DOHH2 (cell line): ENCODE results near the gene CNTNAP2.

ENCODE experiments used
- H3F3A ChIP-seq: fragments of 200-600 bp; sonication (generic), shearing (Covaris generic); 2 replicates; pipeline ENCODE4 v1.6.0; 2016; ENCODE audit warnings: antibody characterized with exemption, mild to moderate bottlenecking; ENCODE audit not compliant: control insufficient read depth, insufficient read depth
- H3K27ac ChIP-seq: fragments of 200-600 bp; sonication (generic); 2 replicates; pipeline ENCODE4 v1.5.1; 2014; ENCODE audit warnings: low read depth, mild to moderate bottlenecking, low read length, moderate library complexity
- H3K27me3 ChIP-seq: fragments of 200-600 bp; sonication (generic); 2 replicates; pipeline ENCODE4 v1.6.1; 2014; ENCODE audit warnings: mild to moderate bottlenecking, low read length, mixed read lengths; ENCODE audit not compliant: control insufficient read depth
- H3K36me3 ChIP-seq: fragments of 200-600 bp; sonication (generic); 2 replicates; pipeline ENCODE4 v1.6.1; 2014; ENCODE audit warnings: mild to moderate bottlenecking, low read length, moderate library complexity, mixed read lengths; ENCODE audit not compliant: control insufficient read depth
- H3K4me1 ChIP-seq: fragments of 200-600 bp; sonication (generic); 2 replicates; pipeline ENCODE4 v1.6.1; 2014; ENCODE audit warnings: mild to moderate bottlenecking, low read length, mixed read lengths; ENCODE audit not compliant: control insufficient read depth
- H3K4me2 ChIP-seq: fragments of 200-600 bp; sonication (generic); 2 replicates; pipeline ENCODE4 v1.6.0; 2014; ENCODE audit warnings: mild to moderate bottlenecking, low read length, moderate library complexity
- H3K4me3 ChIP-seq: fragments of 200-600 bp; sonication (generic); 2 replicates; pipeline ENCODE4 v1.5.1; 2014; ENCODE audit warnings: mild to moderate bottlenecking, low read length, mixed read lengths
- H3K79me2 ChIP-seq: fragments of 200-600 bp; sonication (generic); 2 replicates; pipeline ENCODE4 v1.6.1; 2014; ENCODE audit warnings: mild to moderate bottlenecking, low read length, mixed read lengths; ENCODE audit not compliant: control insufficient read depth
- H3K9me2 ChIP-seq: fragments of 200-600 bp; sonication (generic); replicated peaks from 2 replicates; pipeline ENCODE4 v1.6.1; 2014; ENCODE audit warnings: mild to moderate bottlenecking, low read length, mixed read lengths; ENCODE audit not compliant: control insufficient read depth
- H3K9me3 ChIP-seq: fragments of 200-600 bp; sonication (generic); 2 replicates; pipeline ENCODE4 v1.6.1; 2014; ENCODE audit warnings: antibody characterized with exemption, low read length, mixed read lengths; ENCODE audit not compliant: control insufficient read depth, insufficient read depth
- H4K20me1 ChIP-seq: fragments of 200-600 bp; sonication (generic); 2 replicates; pipeline ENCODE4 v1.6.0; 2014; ENCODE audit warnings: low read depth, mild to moderate bottlenecking, antibody characterized with exemption, low read length, moderate library complexity; ENCODE audit not compliant: control insufficient read depth, insufficient read depth
- EZH2phosphoT487 ChIP-seq: fragments of 200-600 bp; sonication (generic); IDR thresholded peaks from 2 replicates; pipeline ENCODE4 v1.6.1; 2017; ENCODE audit warnings: borderline replicate concordance, mild to moderate bottlenecking, antibody characterized with exemption, low read length, moderate library complexity, mixed read lengths
- TF ChIP-seq, protein P1 (sequence below): fragments of 200-600 bp; sonication (generic); IDR thresholded peaks from one replicate; pipeline ENCODE4 v1.5.1; 2014; ENCODE audit warnings: antibody characterized with exemption, mild to moderate bottlenecking, low read depth, low read length; ENCODE audit not compliant: poor library complexity, severe bottlenecking

The CNTNAP2 gene

DNA sequence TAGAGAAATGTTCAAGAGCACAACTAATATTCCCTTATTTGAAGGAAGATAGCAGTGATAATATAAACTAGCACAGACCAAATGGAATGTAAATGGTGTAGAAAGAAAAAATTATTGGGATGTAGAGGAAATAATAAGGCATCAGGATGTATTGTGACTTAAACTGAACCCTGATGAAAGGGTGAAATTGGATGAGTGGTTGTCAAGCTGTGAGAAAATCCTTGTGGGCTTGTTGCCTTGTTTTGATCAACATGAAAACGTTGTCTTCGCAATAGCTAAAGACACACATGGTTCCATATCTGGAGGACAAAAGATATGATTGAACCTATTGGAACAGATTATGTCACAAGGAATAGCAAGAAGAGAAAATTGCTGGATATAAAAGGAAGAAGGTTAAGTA lies 40.3 kb upstream of the CNTNAP2 start:
- H3K4me3 ChIP-seq: no peak overlapping the region
- no peaks in the 10 kb centered on the region for H3F3A ChIP-seq
- H3K27ac ChIP-seq: no peak overlapping the region
- no peaks in the 10 kb centered on the region for H3K4me1 ChIP-seq
- H3K9me3 ChIP-seq: no peaks in the 10 kb centered on the region
- H3K36me3 ChIP-seq: no peaks in the 10 kb centered on the region
- H4K20me1 ChIP-seq: no peaks in the 10 kb centered on the region
- no peak overlapping the region for H3K4me2 ChIP-seq
- H3K9me2 ChIP-seq: no peaks in the 10 kb centered on the region
- TF ChIP-seq, protein P1, sequence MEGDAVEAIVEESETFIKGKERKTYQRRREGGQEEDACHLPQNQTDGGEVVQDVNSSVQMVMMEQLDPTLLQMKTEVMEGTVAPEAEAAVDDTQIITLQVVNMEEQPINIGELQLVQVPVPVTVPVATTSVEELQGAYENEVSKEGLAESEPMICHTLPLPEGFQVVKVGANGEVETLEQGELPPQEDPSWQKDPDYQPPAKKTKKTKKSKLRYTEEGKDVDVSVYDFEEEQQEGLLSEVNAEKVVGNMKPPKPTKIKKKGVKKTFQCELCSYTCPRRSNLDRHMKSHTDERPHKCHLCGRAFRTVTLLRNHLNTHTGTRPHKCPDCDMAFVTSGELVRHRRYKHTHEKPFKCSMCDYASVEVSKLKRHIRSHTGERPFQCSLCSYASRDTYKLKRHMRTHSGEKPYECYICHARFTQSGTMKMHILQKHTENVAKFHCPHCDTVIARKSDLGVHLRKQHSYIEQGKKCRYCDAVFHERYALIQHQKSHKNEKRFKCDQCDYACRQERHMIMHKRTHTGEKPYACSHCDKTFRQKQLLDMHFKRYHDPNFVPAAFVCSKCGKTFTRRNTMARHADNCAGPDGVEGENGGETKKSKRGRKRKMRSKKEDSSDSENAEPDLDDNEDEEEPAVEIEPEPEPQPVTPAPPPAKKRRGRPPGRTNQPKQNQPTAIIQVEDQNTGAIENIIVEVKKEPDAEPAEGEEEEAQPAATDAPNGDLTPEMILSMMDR: no peak
- TF ChIP-seq EZH2phosphoT487: no peak
- no peaks in the 10 kb centered on the region for H3K27me3 ChIP-seq
- H3K79me2 ChIP-seq: no peaks in the 10 kb centered on the region

DNA sequence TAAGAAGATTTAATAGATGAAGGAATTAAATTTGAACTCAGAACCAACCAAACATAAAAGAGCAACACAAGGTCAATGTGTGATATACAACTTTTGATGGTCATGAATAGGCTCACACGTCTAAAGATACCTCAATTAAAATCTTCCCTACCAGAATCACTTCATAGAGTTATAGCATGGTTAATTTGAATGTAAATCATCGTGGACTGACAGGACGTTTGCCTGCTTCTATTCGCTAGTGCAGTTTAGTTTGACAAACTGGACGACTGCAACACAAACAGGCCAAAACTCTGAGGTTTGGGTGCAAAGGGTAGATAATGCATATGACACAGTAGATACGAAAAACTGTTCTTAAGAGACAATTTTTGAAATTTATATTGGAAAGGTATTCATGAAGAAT lies 32.5 kb upstream of the CNTNAP2 start:
- H3K4me3 ChIP-seq: no peak overlapping the region
- no peaks in the 10 kb centered on the region for H3K9me2 ChIP-seq
- no peaks in the 10 kb centered on the region for H3K9me3 ChIP-seq
- no peaks in the 10 kb centered on the region for H3K79me2 ChIP-seq
- no peaks in the 10 kb centered on the region for H3K27me3 ChIP-seq
- no peak overlapping the region for H3K4me2 ChIP-seq
- no peaks in the 10 kb centered on the region for H3K36me3 ChIP-seq
- H3K4me1 ChIP-seq: no peaks in the 10 kb centered on the region
- H3F3A ChIP-seq: no peaks in the 10 kb centered on the region
- H3K27ac ChIP-seq: no peak overlapping the region
- TF ChIP-seq, protein P1: no peak
- TF ChIP-seq EZH2phosphoT487: no peak
- H4K20me1 ChIP-seq: no peaks in the 10 kb centered on the region

DNA sequence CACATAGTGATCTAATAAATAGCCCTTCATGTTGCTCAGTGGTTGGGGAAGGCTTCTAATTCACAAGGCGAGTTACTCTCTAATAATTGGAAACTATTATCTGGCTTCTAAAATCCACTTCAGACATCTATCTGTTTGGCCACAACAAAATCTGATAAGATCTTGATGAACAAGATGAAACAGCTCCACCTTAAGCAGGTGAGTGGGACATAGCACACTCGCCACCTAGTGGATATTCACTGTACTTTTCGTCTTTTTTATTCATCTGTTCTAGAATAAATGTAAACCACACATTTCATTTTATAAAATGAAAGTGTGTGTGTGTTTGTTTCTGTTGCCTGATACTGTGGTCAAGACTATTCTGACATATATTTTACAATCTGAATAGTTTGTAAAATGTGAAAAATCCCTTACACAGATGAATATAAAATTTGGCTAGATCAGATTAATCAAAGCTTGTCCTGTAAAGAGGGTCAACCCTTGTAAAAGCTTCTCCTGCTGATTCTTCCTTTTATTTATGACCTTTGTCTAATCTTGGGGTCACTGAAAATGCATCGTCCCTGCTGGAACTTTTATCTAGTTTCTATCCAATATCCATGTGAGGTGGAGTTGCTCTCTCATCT lies 26.5 kb upstream of the CNTNAP2 start:
- H3K9me2 ChIP-seq: no peaks in the 10 kb centered on the region
- no peaks in the 10 kb centered on the region for H3K79me2 ChIP-seq
- no peak overlapping the region for H3K4me3 ChIP-seq
- H3K4me1 ChIP-seq: peaks cover 9% of the 10 kb centered on the region
- H4K20me1 ChIP-seq: no peaks in the 10 kb centered on the region
- no peaks in the 10 kb centered on the region for H3K9me3 ChIP-seq
- H3F3A ChIP-seq: no peaks in the 10 kb centered on the region
- H3K4me2 ChIP-seq: no peak overlapping the region
- no peaks in the 10 kb centered on the region for H3K27me3 ChIP-seq
- TF ChIP-seq, protein P1: peak; percentile 86
- TF ChIP-seq EZH2phosphoT487: no peak
- H3K27ac ChIP-seq: no peak overlapping the region
- H3K36me3 ChIP-seq: no peaks in the 10 kb centered on the region
